K562 (cell line): Measurements from ENCODE around the gene CPPED1.

ENCODE experiments used
- BRD4 ChIP-seq: fragments of 200-600 bp; sonication (generic); IDR thresholded peaks from 2 replicates; pipeline ENCODE4 v1.6.1; 2017; ENCODE audit warnings: inconsistent platforms
- CBFB ChIP-seq: sonication (generic); formaldehyde crosslinking; IDR thresholded peaks from 2 replicates; pipeline ENCODE4 v1.4.0; 2020; ENCODE audit warnings: mild to moderate bottlenecking, missing genetic modification reagents
- POLR2A ChIP-seq: fragments of 450-650 bp; conservative IDR thresholded peaks from 2 replicates; pipeline ENCODE4 v1.6.1; 2016
- SMARCE1 ChIP-seq: fragments of 450-650 bp; IDR thresholded peaks from 2 replicates; pipeline ENCODE4 v1.7.1; 2016; ENCODE audit warnings: mild to moderate bottlenecking
- TF ChIP-seq, protein P1 (sequence below), 3 experiments: IDR thresholded peaks in 2 of 3; conservative IDR thresholded peaks in 1 of 3; 2 replicates each; pipeline ENCODE4 v1.5.1; 2011 to 2012; ENCODE audit warnings: low read length in 3 of 3, mild to moderate bottlenecking in 3 of 3, control low read depth in 2 of 3, improper control_type of control experiment in 1 of 3, inconsistent platforms in 1 of 3, low read depth in 1 of 3, mixed read lengths in 1 of 3, moderate library complexity in 1 of 3; ENCODE audit not compliant: insufficient read depth in 2 of 3

GRCh38 chr16:12826559-12826958, 22.9 kb upstream of the CPPED1 start:
- TF ChIP-seq, protein P1, sequence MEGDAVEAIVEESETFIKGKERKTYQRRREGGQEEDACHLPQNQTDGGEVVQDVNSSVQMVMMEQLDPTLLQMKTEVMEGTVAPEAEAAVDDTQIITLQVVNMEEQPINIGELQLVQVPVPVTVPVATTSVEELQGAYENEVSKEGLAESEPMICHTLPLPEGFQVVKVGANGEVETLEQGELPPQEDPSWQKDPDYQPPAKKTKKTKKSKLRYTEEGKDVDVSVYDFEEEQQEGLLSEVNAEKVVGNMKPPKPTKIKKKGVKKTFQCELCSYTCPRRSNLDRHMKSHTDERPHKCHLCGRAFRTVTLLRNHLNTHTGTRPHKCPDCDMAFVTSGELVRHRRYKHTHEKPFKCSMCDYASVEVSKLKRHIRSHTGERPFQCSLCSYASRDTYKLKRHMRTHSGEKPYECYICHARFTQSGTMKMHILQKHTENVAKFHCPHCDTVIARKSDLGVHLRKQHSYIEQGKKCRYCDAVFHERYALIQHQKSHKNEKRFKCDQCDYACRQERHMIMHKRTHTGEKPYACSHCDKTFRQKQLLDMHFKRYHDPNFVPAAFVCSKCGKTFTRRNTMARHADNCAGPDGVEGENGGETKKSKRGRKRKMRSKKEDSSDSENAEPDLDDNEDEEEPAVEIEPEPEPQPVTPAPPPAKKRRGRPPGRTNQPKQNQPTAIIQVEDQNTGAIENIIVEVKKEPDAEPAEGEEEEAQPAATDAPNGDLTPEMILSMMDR (IDR thresholded peaks at IDR 0.05 in 2 of 3, conservative IDR thresholded peaks at IDR 0.05 in 1 of 3; ENCODE audit: insufficient read depth in 2 of 3, low read depth in 1 of 3, low read length in 3 of 3), result no peak
- TF ChIP-seq CBFB (CRISPR knock-in tag), result no peak
- TF ChIP-seq POLR2A, result no peak
- no peak for TF ChIP-seq BRD4
- no peak for TF ChIP-seq SMARCE1
